GM19035 (cell line): ENCODE results near the gene XDH.
A peak's percentile ranks its signal among the peaks of the same experiment; 100 is the strongest.

Experiments used
- ATAC-seq: cut with Tn5 transposase; IDR thresholded peaks from one replicate; pipeline ENCODE4 v1.9.1; 2021; ENCODE audit not compliant: unreplicated experiment

The XDH gene

DNA sequence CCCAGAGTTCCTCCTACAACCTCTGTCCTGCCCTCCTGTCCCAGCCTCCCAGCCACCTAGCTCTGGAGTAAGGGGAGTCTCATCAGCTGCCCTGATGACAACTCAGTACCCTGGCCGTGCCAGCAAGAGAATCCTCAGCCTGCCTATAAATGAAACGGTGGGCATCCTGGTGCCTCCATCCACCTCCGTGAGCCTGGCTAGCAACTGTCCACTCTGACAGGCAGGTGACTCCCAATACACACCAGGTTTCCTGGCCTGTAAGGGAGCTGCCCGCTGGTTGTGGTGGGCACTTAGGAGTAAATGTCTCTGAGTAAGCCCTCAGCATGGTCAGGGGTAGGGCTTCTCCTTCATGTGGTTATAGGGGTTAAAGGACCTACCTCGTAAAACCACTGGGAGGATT is 81.5 kb downstream of the XDH start:
- ATAC-seq = no peak

DNA sequence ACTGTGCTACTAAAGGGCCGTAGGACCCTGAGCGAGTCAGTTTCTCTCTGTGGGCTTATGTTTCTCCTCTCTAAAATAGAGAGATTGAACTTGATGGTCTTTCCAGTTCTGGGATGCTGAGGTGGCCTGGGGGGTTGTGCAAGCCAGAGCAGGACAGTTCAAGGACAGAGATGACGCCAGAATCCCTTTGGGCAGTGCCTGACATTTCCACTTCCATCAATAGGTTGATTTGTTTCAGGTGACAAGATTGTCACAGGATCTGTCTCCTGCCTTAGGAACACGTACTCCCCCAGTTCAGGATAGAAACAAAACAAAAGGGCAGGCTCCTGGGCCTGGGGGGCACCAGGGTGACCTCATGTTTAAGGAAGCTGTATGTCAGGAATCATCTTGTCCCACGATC is 82.0 kb downstream of the XDH start:
- no peak for ATAC-seq

DNA sequence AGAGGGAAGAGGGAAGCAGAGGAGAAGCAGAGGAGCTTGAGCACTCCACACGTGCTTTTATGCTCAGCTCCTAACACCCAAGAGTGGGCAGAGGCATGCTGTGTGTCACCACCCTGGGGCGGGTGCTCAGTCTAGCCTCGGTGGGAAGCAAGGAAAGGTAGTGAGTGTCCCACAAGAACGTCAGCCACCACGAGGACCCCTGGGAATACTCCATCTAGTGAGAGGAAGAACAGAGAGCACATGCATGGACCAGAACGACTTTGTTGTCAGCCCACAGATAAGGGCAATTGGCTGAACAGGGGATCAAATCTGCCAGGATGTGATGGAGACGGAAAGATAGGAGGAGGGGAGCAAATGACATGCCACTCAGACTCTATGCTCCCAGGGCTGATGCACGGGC is 83.4 kb downstream of the XDH start:
- no peak for ATAC-seq

DNA sequence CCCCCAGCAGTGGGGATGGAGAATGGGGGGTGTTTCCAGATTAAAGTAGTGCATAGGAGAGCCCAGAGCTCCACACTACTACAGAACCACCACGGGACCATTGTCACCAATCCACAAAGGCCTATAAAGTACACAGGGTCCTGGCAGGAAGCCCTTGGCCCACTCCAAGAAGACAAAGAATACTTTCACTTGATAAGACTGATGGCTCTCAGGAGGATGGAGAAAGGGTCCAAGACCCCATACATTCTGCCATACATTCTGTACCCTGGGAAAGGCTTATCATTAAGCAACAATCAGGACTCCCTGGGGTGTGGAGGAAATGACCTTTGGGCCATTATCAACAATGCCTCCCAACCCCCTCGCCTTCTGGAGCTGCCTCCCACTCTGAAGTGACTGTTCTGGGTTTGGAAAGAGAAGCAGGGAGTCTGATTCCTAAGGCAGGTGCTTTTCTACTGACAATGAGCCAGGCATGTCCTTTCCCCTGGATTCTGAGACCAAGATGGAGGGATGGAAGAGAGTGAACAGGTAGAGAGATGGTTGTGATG is 85.4 kb downstream of the XDH start:
- no peak for ATAC-seq

DNA sequence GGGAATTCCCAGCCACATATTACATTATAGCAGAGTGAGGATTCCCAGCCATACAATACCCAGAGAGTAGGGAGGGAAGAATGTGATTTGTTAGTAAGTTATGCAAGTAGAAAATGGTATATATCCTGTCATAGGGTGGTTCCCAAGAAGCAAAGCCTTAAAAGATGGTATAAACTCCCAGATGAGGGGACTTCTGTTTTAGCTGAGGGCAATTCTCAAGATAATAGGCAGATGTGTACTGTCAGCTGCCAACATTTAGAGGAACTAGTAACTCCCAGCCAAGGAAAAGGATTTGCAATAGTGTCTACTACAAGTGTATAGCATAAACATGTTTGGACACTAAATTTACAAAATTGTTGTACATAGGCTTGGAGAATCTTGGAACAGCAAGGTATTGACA is 86.5 kb downstream of the XDH start:
- ATAC-seq = no peak

DNA sequence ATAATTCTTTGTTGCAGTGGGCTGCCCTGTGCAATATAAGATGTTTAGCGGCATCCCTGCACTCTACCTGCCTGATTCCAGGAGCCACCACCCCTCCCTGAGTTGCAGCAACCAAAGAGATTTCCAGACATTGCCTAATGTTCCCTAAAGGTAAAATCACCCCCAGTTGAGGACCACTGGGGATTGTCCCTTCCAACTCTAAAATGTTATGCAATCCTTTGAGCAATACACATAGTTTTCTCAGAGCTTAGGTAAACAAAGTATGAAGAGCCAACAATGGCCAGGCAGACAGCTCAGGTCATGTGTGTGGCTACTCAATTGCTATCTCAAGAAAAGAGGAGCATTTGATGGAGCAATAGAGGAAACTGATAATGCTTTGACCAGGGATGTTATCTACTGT is 87.0 kb downstream of the XDH start:
- ATAC-seq = no peak

DNA sequence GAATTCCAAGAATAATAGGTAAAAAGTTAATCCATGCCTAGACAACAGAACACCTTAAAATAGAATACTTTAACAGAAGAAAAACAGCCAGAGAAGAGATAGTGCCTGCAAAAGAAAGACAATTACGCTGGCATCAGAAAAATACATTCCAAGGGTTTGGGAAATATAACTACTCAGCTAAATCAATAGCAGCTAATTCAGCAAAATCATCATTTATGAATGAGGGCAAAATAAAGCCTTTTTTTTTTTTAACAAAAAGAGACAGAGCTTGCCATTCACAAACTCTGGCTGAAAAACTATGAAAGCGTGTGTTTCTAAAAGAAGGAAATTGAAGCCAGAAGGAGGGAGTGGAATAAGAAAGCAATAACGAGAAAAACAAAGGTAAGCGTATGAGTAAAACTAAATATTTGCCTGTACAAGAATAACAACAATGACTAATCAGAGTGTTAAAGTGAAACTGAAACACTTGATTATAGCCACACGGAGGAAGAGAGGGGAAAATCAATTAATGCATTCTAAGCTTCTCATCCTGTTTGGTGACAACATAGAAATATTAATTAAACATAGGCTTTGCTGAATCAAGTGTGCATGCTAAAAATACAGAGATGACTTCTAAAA is 90.4 kb downstream of the XDH start:
- ATAC-seq = peak; percentile 89

DNA sequence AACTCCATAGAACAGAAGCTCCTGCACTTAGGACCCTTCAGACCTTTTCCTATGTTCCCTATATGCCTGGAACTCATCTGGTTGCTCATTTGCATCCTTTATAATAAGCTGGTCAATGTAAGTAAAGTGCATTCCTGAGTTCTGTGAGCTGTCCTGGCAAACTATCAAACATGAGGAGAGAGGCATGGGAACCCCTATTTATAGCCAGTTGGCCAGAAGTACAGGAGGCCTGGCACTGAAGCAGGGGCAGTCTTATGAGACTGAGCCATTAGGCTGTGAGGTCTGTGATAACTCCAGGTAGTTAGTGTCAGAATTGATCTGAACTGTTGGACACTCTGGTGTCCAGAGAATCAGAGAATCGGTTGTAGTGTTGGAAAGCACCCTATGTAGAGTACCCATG is 92.2 kb downstream of the XDH start:
- ATAC-seq = no peak

DNA sequence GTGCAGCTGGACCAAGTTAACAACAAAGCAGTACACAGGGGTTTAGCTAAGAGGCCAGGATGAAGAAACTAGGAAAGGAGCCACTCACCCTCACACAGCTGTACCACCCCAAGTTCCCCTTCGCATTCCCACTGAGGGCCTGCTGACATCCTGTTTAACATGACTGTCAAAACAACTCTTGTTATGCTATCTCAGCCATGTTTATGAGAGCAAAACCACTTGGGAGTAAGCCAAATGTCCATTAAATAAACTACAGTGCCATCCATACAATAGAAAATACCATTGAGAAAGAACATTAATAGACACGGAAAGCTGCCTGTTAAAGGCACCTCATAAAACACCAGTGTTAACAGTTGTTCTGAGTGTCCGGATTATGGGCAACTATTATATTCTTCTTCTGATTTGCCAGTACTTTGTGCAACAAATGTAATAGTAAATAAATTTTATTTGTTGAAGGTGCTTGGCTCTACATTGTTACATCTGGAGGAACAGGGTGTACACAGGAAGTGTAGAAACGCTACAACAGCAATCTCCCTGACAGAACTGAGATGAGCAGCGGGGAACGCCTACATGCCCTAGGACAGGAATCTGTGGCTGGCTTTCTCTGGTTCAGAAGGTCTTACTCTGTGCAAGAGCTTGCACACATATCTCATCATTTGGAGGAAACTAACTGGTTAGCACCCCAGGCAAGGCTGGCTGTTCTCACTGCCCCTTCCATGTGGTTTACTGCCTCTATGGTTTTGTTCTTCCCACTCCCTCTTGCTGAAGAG is 95.0 kb downstream of the XDH start:
- no peak for ATAC-seq

DNA sequence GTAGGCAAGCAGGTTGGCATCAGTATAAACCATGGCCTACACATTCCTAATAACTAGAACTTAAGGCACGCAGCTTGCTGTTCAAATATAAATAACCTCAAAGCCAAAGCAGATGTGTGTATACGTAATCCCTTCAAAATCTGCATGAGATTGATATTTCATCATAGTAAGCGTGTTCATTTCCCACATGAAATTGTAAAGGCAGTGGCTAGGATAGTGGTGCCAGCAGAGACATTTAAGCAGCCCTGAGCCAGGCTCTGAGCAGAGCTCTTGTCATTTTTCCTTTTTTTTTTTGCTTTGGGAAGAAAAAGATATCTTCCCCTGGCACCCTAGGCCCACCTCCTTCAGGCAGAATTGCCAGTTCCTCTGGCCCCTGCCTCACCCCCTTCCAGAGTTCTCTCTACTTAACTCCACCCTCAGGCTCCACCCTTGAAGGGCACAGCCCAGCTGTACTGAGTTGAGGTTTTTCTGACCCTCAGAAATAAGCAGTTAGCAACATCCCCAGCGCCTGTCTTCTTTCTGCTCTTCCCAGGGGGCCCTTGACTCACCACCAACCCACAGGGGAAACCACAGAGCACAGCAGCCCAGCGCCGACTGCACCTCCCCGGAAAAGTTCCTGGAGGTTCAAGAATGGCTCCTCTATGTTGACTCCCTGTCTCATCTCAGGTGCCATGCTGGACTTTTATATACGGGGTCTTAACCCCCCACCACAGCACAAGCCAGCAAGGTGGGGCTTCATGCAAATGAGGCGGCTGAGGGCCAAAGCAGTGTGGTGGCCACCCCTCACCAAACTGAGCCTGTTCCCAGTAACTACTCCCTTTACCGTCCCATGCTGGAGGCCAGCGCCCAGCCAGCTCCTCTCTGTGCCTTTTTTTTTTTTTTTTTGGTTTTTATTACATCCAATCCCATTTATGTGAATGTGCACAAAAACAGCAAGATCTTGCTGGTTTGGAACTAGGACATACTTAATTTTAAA is 95.9 kb downstream of the XDH start:
- peak; percentile 85 for ATAC-seq

DNA sequence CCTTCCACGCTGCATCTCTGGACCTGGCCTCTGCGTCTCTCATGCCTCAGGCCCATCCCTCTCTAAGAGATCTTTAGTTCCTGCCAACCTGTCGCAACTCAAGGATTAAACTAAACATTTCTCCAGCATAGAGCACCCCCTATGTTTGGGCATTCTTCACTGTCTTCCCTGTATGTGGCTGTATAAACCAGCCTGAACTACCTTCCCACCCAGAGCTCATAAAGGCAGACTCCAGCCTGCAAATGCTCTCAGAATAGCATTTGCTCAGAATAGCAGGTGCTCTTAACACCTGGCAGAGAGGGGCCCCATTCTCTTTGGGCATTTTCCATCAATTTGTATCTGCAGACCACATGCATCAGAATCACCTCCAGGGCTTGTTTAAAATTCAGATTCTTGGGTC is 97.1 kb downstream of the XDH start:
- no peak for ATAC-seq

DNA sequence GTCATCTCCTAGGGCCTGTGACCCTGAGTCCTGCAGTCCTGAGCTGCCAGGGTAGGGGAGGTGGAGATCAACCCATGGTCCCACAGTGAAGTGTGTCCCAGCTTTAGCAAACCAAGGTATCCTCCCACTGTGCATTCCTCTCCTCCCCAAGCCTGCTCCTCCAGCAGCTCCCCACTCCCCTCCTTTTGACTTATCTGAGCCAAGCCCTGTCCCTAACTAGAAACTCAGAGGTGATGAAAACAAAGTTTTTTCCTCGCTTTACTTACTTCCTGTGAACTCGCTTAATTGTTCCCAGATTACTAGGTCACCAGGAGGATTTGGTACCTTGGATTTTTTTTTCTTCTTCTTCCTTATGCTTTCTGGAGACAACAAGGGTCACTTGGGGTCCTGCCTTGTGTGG is 99.8 kb downstream of the XDH start:
- ATAC-seq = no peak

DNA sequence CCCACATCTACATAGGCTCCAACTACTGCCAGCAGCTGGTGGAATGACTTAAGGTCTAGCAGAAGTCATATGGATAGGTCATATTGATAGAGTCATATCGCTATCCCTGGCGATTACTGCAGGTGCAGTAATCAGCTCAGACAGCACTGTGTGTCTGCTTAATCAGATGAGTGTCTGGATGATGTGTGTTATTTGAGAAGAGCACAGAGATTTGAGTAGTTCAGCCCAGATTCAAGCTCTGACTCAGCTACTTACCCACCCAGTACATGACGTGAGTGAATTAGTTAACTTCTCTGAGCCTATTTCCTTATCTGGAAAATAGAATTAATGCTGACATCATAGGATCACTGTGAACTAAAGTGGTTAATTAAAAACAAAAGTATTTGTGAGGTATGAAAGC is 101.6 kb downstream of the XDH start:
- ATAC-seq = no peak

DNA sequence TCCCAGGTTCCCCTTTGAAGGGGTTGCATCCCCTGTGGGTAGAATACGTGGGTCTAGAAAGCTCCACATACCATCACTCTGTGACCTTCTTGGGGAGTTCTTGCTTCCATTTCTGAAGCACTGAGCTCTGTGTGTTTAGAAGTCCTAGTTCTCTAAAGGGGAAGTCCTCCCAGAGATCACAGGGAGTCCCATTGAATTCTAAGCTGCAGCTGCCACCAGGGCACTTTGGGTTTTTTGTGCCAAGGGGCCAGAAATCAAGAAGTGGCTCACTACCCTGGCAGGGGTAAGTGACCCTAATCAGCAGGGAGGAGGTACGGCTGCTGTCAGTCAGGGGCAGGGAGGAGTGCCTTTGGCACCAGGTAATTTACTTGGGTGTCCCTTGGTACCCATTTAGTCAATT is 109.7 kb downstream of the XDH start:
- ATAC-seq = no peak

DNA sequence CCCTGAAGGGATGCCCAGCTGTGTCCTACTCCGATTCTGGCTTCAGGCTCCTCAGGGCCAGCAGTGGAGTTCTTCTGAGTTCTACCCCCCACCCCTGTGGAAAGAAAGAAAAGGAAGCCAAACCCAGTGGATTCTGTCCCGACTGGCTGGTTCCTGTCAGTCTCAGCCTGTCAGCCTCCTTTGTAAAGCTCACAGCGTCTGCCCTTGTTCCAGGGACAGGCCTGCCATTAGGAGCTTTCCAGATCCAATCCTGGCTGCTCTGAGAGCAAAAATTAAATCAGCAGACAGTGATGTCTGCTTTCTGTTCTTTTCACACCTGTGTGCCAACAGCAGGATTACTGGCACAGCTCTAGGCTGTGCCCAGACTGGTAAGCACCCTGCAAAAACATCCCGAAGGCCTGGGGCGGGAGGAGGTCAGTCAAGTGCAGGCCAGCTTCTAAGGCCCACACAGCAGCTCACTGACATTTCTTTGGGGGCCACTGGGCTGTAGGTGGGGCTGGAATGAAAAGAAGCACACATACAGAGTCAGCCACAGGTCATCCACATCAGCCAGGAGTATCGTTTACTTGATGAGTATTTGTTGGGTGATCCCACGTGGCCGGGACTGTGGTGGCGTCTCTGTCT is 111.5 kb downstream of the XDH start:
- no peak for ATAC-seq

DNA sequence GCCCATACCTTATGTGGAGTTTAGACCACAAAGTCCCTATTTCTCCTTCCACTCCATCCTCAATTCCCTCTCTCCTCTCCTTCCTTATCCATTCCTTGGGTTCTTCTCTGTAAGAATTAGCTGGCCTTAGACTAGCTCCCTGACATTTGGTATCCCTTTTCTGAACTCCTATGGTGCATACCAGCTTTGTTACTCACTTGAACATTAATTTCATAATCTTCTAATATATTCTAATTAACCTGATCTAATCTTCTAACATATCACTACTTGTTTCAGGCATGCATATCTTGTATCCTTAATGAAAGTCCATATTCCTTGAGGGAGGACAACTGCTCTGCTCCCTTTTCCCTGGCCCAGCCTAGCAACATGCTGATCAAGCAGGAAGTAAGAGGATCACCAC is 114.2 kb downstream of the XDH start:
- no peak for ATAC-seq

DNA sequence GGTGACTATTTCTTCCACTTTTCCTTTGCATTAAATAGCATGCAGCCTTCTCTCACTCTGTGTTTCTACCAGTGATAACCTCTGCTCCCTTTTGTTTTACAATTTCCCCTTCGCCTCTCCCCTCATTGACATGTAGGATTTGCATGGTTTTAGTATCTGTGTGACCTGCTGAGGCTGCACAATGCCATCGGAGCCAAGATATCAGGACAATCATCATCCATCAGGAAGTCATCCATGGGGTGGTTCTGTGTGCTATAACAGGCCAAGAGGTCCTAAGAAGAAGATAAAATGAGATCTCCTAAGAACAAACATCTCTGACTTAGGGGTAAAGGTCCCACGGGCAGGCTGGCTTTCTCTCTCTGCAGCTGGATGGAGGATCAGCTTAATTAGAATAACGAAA is 115.0 kb downstream of the XDH start:
- no peak for ATAC-seq

DNA sequence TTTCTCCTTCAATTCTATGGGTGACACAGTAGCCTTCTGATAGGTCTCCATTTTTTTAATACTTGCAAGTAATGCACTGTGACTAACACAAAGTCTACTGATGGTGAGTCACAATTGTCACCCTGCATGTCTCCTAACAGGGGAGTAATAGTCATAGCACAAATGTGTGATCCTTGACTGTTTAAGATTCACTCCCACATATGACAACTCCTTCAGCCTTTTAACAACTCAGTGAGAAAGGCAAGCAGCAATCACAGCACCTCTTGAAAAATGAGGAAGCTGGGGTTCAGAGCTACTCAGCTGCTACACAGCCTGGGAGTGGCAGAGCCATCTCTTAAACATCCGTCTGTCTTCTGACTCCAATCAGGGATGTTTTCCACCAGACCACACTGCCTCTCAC is 116.8 kb downstream of the XDH start:
- ATAC-seq = no peak

DNA sequence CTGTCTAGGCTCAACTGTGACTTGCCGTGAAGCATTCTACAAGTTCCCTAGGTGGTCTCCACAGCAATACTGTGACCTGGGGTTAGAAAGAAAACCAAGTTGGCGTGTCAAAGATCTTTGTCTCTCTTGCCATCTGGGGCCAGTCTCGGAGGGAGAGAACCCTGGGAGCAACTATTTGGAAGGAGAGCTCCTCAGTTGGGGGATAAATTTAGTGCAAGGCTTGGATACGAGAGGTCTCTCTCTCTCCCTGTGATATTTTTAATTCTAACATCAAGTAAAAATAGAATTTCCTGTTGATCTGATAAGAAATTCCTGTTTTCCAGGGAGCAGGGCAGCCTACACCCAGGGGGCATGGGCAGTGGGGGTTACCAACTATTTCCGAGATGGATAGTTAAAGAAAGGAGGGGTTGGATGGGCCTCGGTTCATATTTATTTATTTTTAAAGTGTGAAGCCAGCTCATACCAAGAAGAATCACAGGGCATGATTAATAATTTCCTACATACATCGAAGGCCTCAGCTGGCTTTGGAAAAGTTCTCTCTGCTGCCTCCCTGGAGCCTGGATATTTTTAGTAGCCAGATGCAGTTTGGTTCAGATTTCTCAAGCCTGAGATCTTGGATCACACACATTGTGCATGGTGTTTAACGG is 117.8 kb downstream of the XDH start:
- ATAC-seq = no peak

DNA sequence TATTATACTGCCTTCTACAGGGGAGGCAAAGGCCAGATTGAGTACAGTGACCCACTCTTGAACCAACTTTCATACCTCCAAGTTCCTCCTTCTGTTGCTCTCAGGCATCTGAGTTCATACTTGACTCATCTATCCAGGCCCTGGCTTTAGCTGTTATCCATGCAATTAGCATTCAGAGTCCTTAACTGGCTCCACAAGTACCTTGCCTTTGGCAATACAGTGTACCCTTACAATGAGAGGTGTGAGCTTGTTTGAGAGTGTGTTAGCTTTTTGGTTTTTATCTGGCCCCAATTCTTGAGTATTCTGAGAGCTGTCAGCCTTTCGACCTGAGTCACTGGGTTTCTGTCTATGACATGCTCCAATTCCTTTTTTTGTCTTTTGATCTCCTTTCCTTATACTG is 120.3 kb downstream of the XDH start:
- ATAC-seq = no peak

DNA sequence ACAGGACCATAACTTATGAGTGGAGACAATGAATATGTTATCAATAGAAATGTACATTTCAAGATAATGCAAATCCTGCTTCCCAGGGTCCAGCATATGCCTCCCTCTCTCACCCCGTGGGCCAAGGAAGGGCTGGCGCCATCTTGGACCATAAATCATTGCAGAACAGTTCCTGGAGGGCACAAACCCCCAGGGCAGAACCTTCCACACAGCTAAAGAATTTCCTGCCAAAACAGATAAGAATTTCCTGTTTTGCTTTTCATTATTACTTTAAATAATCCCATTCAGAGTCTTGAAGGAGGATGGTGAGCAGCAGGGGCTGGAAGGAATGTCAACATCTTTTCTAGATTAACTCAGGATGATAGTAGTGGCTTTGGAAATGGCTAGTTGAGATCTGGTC is 126.9 kb downstream of the XDH start:
- ATAC-seq = no peak
